Fibroblast of pulmonary artery (primary cell): ENCODE data around the gene WNK4.

Source experiments
- DNase-seq: peaks from one replicate; pipeline ENCODE4 v3.0.0-alpha.2; 2010; ENCODE audit warnings: low read depth
- H3K4me3 ChIP-seq: replicated peaks from 2 replicates; pipeline ENCODE4 v1.5.1; 2011; ENCODE audit warnings: low read depth, mild to moderate bottlenecking, control low read depth, low read length, moderate library complexity
- TF ChIP-seq, protein P1 (sequence below): IDR thresholded peaks from 2 replicates; pipeline ENCODE4 v1.5.1; 2011; ENCODE audit warnings: mild to moderate bottlenecking, control low read depth, low read length, inconsistent platforms; ENCODE audit errors: missing control alignments

The WNK4 gene

DNA sequence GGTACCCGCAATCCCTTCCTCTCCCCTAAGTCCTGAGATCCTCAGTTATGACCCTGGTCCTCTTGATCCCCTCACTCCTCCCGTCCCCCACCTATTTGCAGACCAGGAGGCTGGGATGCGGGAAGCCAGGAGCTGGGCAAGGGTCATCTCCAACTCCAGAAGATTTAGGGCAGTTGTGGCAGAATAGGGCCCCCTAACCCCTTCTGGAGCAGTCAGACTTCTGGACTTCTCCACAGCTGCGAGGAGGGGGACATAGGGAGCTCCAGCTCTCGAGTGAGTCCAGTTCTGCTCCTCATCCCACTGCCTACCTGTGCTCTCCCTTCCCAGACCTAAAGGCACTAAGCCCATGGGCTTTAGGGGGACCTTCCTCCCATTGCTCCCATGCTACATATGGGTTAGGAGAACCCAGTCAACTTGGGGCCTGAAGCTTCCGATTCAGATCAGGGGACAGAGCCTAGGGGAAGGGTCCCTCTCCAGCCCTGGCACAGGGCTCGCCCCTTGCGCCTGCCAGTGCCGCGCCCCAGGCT lies 1.3 kb downstream of the WNK4 start:
- H3K4me3 ChIP-seq, result peak overlapping the region; percentile 70

DNA sequence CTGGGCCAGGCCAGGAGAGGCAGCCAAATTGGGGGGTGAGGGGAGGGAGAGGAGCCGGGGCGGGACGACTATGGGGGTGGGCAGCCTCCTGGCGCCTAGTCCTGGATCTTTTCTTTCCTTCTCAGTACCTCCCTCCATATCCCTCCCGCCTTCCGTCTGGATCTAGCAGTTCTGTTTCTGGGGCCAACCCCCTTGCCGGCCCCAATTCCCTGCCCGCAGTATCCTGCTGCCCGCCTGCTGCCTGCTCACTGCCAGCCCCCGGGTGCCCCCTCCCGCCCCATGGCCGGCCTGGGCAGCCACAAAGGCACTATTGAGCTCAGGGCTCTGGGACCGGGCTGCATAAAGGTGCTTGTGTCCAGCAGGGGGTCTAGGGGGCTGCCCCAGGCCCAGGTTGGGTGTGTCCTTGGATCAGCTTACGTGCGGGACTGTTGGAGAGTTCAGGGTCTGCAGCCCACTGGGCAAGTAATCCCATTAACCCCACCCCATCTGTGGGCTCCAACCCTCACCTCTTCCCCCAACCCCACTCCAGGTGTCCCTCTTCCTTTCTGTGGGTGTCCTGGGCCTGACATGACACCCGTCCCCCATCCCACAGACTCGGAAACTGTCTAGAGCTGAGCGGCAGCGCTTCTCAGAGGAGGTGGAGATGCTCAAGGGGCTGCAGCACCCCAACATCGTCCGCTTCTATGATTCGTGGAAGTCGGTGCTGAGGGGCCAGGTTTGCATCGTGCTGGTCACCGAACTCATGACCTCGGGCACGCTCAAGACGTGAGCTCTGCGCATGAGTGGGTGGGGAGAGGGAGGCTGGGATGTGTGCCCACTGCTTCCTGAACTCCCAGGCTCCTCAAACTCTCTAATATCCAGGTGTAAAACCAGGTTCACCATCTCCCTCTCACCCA lies 2.0 kb downstream of the WNK4 start:
- no peak for DNase-seq
- TF ChIP-seq, protein P1, sequence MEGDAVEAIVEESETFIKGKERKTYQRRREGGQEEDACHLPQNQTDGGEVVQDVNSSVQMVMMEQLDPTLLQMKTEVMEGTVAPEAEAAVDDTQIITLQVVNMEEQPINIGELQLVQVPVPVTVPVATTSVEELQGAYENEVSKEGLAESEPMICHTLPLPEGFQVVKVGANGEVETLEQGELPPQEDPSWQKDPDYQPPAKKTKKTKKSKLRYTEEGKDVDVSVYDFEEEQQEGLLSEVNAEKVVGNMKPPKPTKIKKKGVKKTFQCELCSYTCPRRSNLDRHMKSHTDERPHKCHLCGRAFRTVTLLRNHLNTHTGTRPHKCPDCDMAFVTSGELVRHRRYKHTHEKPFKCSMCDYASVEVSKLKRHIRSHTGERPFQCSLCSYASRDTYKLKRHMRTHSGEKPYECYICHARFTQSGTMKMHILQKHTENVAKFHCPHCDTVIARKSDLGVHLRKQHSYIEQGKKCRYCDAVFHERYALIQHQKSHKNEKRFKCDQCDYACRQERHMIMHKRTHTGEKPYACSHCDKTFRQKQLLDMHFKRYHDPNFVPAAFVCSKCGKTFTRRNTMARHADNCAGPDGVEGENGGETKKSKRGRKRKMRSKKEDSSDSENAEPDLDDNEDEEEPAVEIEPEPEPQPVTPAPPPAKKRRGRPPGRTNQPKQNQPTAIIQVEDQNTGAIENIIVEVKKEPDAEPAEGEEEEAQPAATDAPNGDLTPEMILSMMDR, result no peak
- peak overlapping the region; percentile 70 for H3K4me3 ChIP-seq

More for the DNA sequence above, 1.3 kb downstream of the WNK4 start:
- no peak for DNase-seq
- TF ChIP-seq, protein P1, result no peak

DNA sequence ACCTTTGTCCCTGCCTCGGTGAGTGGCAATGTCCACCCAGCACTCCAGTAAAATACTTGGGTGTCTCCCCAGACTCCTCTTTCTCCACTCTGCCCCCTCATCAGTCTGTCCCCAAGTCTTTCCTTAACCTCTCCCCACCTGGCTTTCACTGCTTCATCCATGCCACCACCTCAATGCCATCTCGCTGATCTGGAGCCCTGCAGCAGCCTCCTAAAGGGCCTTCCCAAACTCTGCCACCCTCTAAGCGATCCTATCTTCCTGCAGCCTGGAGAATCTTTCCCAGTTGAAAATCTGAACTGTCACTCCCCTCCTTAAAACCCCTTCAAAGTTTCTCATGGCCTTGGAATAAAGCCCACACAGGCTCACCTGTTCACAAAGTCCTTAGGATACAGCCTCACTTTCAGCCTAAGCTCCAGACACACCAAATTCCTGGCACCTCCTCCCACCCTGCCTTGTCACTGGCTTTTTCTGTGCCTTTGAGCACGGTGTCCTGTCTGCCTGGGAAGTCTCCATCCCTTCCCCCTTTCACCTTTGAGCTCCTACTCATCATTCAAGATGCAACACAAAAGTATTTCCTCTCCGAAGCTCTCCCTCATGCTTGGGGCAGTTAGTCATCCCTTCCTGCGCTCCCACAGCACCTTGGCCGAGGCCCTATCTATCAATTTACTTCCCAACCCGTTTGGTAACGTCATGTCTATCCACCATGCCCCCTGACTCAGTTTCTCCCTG lies 2.8 kb downstream of the WNK4 start:
- DNase-seq, result peak; percentile 86
- peak overlapping the region; percentile 70 for H3K4me3 ChIP-seq
- TF ChIP-seq, protein P1, result no peak

DNA sequence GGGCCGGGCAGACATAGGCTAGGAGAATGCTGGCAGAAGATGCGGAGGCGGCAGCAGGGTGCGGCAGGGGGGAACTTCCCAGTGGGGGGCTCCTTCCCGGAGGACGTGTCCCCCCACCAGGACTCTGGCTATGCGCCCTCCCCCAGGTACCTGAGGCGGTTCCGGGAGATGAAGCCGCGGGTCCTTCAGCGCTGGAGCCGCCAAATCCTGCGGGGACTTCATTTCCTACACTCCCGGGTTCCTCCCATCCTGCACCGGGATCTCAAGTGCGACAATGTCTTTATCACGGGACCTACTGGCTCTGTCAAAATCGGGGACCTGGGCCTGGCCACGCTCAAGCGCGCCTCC lies 3.4 kb downstream of the WNK4 start:
- TF ChIP-seq, protein P1, result no peak
- H3K4me3 ChIP-seq, result no peak overlapping the region
- no peak for DNase-seq

DNA sequence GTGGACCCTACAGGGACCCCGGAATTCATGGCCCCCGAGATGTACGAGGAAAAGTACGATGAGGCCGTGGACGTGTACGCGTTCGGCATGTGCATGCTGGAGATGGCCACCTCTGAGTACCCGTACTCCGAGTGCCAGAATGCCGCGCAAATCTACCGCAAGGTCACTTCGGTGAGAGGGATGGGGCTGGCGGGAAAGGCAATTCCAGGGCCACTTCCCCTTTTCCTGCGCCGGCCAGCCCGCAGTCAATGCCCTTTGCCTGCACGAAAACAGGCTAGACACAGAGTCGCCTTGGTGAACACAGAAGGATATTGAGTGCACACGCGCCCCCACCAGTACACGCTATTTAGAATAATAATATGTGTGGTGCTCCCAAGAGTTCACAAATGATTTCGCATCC lies 4.0 kb downstream of the WNK4 start:
- no peak overlapping the region for H3K4me3 ChIP-seq
- no peak for DNase-seq
- TF ChIP-seq, protein P1, result no peak

DNA sequence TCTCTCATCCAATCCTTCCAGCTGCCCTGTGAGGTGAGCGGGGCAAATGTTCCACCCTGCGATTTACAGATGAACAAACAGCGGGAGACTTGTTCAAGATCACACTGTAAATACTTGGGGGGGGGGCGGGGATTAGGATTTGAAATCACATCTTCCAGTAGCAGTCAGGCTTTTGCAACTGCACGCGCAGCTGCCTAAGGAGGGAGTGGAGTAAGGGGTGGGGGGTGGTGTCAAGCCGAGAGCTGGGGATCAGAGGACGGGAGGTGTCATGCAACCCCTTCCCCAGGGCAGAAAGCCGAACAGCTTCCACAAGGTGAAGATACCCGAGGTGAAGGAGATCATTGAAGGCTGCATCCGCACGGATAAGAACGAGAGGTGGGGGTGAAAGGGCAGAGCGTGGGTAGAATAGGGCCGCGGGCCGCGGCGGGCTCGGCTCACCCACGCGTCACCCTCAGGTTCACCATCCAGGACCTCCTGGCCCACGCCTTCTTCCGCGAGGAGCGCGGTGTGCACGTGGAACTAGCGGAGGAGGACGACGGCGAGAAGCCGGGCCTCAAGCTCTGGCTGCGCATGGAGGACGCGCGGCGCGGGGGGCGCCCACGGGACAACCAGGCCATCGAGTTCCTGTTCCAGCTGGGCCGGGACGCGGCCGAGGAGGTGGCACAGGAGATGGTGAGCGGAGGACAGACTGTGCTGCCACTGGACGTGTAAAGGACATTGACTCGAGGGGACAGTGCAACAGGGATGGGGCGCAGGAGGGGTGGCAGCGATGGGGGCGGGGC lies 4.6 kb downstream of the WNK4 start:
- TF ChIP-seq, protein P1, result no peak
- H3K4me3 ChIP-seq, result no peak overlapping the region
- no peak for DNase-seq
